Heart left ventricle (tissue), 16 donors: ENCODE results near the gene SLC35D1. TPM values are rescaled to one million over a fixed set of nuclear protein-coding genes. Genes with fewer than 3 reads are reported as not detected.

Source experiments
- ATAC-seq, 4 donors: fragments of 200-7000 bp; cut with Tn5 transposase; one replicate each; pipeline ENCODE4 v1.9.1; 2020 to 2022; ENCODE audit warnings: moderate library complexity in 4 of 4, mild to moderate bottlenecking in 3 of 4, moderate number of reproducible peaks in 1 of 4
- DNase-seq, 5 donors: peaks; one replicate each; pipeline ENCODE4 v3.0.0-alpha.2; 2020
- H3K27ac ChIP-seq, 12 donors: fragments of 200-600 bp; sonication (generic) in 4 of 12; one replicate each; pipeline versions ENCODE4 v1.5.0 to v1.8.0; 2016 to 2022; ENCODE audit warnings: mild to moderate bottlenecking in 2 of 12
- H3K27me3 ChIP-seq, 9 donors: fragments of 200-600 bp; sonication (generic) in 2 of 9; one replicate each; pipeline versions ENCODE4 v1.5.1 to v1.8.0; 2016 to 2022; ENCODE audit warnings: mild to moderate bottlenecking in 3 of 9
- H3K36me3 ChIP-seq, 9 donors: fragments of 200-600 bp; sonication (generic) in 2 of 9; one replicate each; pipeline versions ENCODE4 v1.5.0 to v1.8.0; 2018 to 2022; ENCODE audit warnings: mild to moderate bottlenecking in 2 of 9
- H3K4me1 ChIP-seq, 12 donors: fragments of 200-600 bp; sonication (generic) in 4 of 12; one replicate each; pipeline versions ENCODE4 v1.5.0 to v1.8.0; 2016 to 2022; ENCODE audit warnings: mild to moderate bottlenecking in 3 of 12
- H3K4me3 ChIP-seq, 12 donors: fragments of 200-600 bp; sonication (generic) in 4 of 12; one replicate each; pipeline versions ENCODE4 v1.5.0 to v1.8.0; 2017 to 2022; ENCODE audit warnings: mild to moderate bottlenecking in 9 of 12, moderate library complexity in 4 of 12
- H3K9me3 ChIP-seq, 12 donors: fragments of 200-600 bp; sonication (generic) in 4 of 12; one replicate each; pipeline versions ENCODE4 v1.5.0 to v1.8.0; 2016 to 2022; ENCODE audit warnings: mild to moderate bottlenecking in 1 of 12
- POLR2A ChIP-seq, 2 donors: fragments of 450-650 bp; IDR thresholded peaks; one replicate each; pipeline ENCODE4 v1.6.1; 2017; ENCODE audit warnings: antibody characterized with exemption in 2 of 2, mild to moderate bottlenecking in 2 of 2, moderate library complexity in 2 of 2
- WGBS, 4 donors: extraction: QIAGEN DNeasy Blood & Tissue Kit in 2 of 4; methylation state at CpG; one replicate each; pipeline versions ENCODE4 v1.1.5 to v1.1.7; 2013 to 2018; 5-methylcytosine and 5-hydroxymethylcytosine counted together
- intact Hi-C, 10 donors: fragments of 100-400 bp; cut with DNase I; formaldehyde crosslinking; loops; one replicate each; pipeline versions ENCODE4 v1.11.1 to v1.14.2; 2022
- polyA plus RNA-seq, 2 donors: library from polyadenylated mRNA; stranded (reverse); fragments of 200-250 nt; gene quantifications; one replicate each; pipeline ENCODE4 v1.2.3, GENCODE V29; 2013
- total RNA-seq, 9 donors: library from RNA; depleted of rRNA in 2 of 9; stranded (reverse); fragments of >200 nt in 2 of 9; fragmentation: NEBNext Ultra II Directional in 3 of 9; extraction: Animal tissue kit (Norgen Biotek cat#: 25700) in 3 of 9; gene quantifications; one replicate each; pipeline versions ENCODE4 v1.1.0 to v1.2.4, GENCODE V29; 2016 to 2023
- TF ChIP-seq, protein P1 (sequence below), 12 donors: fragments of 200-600 bp; sonication (generic) in 4 of 12; IDR thresholded peaks; one replicate each; pipeline versions ENCODE4 v1.5.0 to v1.8.0; 2018 to 2022; ENCODE audit warnings: antibody characterized with exemption in 12 of 12, mild to moderate bottlenecking in 5 of 12
- donor health status: ischemic (EF 13 %, LVEDD 7.1; RV severe dilation, severe dysfunction).
- donor health status: healthy with polysubstance abuse.
- donor health status: DM: no; HTN: yes; CAD: no.
- donor health status: DM: no; HTN: no; CAD: no.
- donor health status: ischemic (EF 25% LVEDD 6.9; RV normal size, moderate dysfunction).
- donor health status: ischemic (EF 25% LVEDD 5.7; RV mildly dilated, moderate dysfunction).
- donor health status: healthy.
- donor health status: DM: yes; HTN: yes; CAD: no.
- donor health status: ischemic (EF 35%, LVEDD 5.7; RV mildly dilated, moderate dysfunction).
- donor health status: nonischemic (EF 11% LVEDD 7.7; RV severe dilation, severe dysfunction).
- donor health status: DM: yes; HTN: yes; CAD: no.
- donor health status: PGD.
- donor health status: ischemic (EF 29% LVEDD 5.4; RV normal size, mild dysfunction).
- donor health status: nonischemic (EF 23%, LVEDD 6.1; RV moderate dilation, normal function).

SLC35D1 gene
- total and polyA plus RNA-seq, 11 donors: 1.8 to 6.8 (median 3.7) TPM

- peaks cover 0 to 4% (median 0%) of the 10 kb centered on the region in 12 donors for H3K9me3 ChIP-seq
- DNase-seq (no peak), ATAC-seq (no peak)
- no peaks in the 10 kb centered on the region for H3K36me3 ChIP-seq
- TF ChIP-seq POLR2A (IDR thresholded peaks at IDR 0.05): no peak
- TF ChIP-seq, protein P1, sequence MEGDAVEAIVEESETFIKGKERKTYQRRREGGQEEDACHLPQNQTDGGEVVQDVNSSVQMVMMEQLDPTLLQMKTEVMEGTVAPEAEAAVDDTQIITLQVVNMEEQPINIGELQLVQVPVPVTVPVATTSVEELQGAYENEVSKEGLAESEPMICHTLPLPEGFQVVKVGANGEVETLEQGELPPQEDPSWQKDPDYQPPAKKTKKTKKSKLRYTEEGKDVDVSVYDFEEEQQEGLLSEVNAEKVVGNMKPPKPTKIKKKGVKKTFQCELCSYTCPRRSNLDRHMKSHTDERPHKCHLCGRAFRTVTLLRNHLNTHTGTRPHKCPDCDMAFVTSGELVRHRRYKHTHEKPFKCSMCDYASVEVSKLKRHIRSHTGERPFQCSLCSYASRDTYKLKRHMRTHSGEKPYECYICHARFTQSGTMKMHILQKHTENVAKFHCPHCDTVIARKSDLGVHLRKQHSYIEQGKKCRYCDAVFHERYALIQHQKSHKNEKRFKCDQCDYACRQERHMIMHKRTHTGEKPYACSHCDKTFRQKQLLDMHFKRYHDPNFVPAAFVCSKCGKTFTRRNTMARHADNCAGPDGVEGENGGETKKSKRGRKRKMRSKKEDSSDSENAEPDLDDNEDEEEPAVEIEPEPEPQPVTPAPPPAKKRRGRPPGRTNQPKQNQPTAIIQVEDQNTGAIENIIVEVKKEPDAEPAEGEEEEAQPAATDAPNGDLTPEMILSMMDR (IDR thresholded peaks at IDR 0.05): no peak
- no peak overlapping the region for H3K27ac ChIP-seq
- intact Hi-C loops: loop anchor here in 1 of 10 donors (10.0 kb wide), 1 partner anchor 72 kb away; the partner anchor contains the start of gene C1orf141
- 94 to 95% (median 94%) methylated on average over 1 of the region's 1 CpG for WGBS, 4 donors
- H3K4me3 ChIP-seq: no peak overlapping the region
- H3K4me1 ChIP-seq: no peaks in the 10 kb centered on the region
- no peaks in the 10 kb centered on the region for H3K27me3 ChIP-seq
These were observed 8.5 kb upstream of the SLC35D1 start for GRCh38 chr1:67062412-67062811.

DNA sequence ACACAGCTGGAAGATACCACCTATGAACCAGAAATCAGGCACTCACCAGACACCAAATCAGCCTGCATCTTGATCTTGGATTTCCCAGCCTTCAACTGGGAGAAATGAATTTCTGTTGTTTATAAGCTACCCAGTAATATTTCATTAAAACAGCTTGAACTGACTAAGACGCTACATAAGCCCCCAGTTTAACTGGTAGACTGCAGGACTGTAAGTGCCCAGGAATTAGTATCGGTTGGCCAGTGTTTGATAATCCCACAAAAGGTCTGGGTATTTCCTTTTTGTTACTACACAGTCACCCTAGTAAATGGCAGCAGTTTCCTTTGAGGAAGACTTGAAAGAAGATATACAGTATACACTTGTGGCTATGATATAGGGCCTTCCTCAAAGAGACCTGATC lies 7.3 kb upstream of the SLC35D1 start:
- H3K27ac ChIP-seq: no peak overlapping the region

GRCh38 chr1:67060811-67061218 lies 6.9 kb upstream of the SLC35D1 start:
- TF ChIP-seq, protein P1 (IDR thresholded peaks at IDR 0.05): no peak
- no peak for TF ChIP-seq POLR2A (IDR thresholded peaks at IDR 0.05)
- Histone ChIP-seq H3K4me1 (no peaks in the 10 kb centered on the region), H3K9me3 (no peaks in the 10 kb centered on the region), H3K27ac (no peak overlapping the region), H3K36me3 (no peaks in the 10 kb centered on the region), H3K27me3 (no peaks in the 10 kb centered on the region), H3K4me3 (no peak overlapping the region)
- WGBS, 4 donors: 58 to 92% (median 84%) methylated on average over 2 of the region's 2 CpGs
- DNase-seq (no peak), ATAC-seq (peak in 3 of 4 donors; percentile 55 to 80 (median 71))
- intact Hi-C loops: loop anchor here in 1 of 10 donors (10.0 kb wide), 1 partner anchor 74 kb away; the partner anchor contains the start of gene C1orf141

More for the DNA sequence above, 7.3 kb upstream of the SLC35D1 start:
- Histone ChIP-seq H3K36me3 (no peaks in the 10 kb centered on the region), H3K9me3 (no peaks in the 10 kb centered on the region), H3K27me3 (no peaks in the 10 kb centered on the region), H3K4me1 (no peaks in the 10 kb centered on the region), H3K4me3 (no peak overlapping the region)
- ATAC-seq (no peak), DNase-seq (no peak)
- TF ChIP-seq, protein P1 (IDR thresholded peaks at IDR 0.05): no peak
- no peak for TF ChIP-seq POLR2A (IDR thresholded peaks at IDR 0.05)
- 81 to 91% (median 88%) methylated on average over 2 of the region's 2 CpGs for WGBS, 4 donors
- intact Hi-C loops: loop anchor here in 1 of 10 donors (10.0 kb wide), 1 partner anchor 74 kb away; the partner anchor contains the start of gene C1orf141

- no peak overlapping the region for H3K27ac ChIP-seq
- DNase-seq (no peak), ATAC-seq (no peak)
- H3K9me3 ChIP-seq: no peaks in the 10 kb centered on the region
- TF ChIP-seq POLR2A (IDR thresholded peaks at IDR 0.05): no peak
- TF ChIP-seq, protein P1 (IDR thresholded peaks at IDR 0.05): no peak
- WGBS, 4 donors: 81 to 86% (median 83%) methylated on average over 1 of the region's 1 CpG
- H3K36me3 ChIP-seq: no peaks in the 10 kb centered on the region
- H3K4me3 ChIP-seq: no peak overlapping the region
- intact Hi-C loops: loop anchor here in 2 of 10 donors (10.0 kb wide), 2 partner anchors 295 to 305 kb away; partner anchors contain the start of gene DYNLT5 (in 1 of the 2)
- peaks cover 0 to 7% (median 0%) of the 10 kb centered on the region in 12 donors for H3K4me1 ChIP-seq
- H3K27me3 ChIP-seq: no peaks in the 10 kb centered on the region
These were observed 5.4 kb upstream of the SLC35D1 start for GRCh38 chr1:67059346-67059745.
